GM12892 (cell line): ENCODE results near the gene CD3E.

Experiments
- POLR2A ChIP-seq: IDR thresholded peaks from 2 replicates; pipeline ENCODE4 v1.6.1; 2011; ENCODE audit warnings: low read depth, low read length, control low read depth
- POLR2AphosphoS5 ChIP-seq: IDR thresholded peaks from 2 replicates; pipeline ENCODE4 v1.6.1; 2011; ENCODE audit warnings: low read depth, low read length, control low read depth
- TAF1 ChIP-seq: IDR thresholded peaks from 2 replicates; pipeline ENCODE4 v1.6.1; 2011; ENCODE audit warnings: low read depth, mild to moderate bottlenecking, control low read depth, low read length, borderline replicate concordance

- TF ChIP-seq POLR2AphosphoS5 = no peak
- no peak for TF ChIP-seq POLR2A
- TF ChIP-seq TAF1 = no peak
Observed at GRCh38 chr11:118290923-118291322, 13.6 kb upstream of the CD3E start.
